Activated CD4-positive, alpha-beta T cell treated with anti-CD3 and anti-CD28 coated beads, Interleukin-2, Interleukin-4, amounts not matched to agents 100 ng/mL and 50 ng/mL, durations not matched to agents 16 hours and 8 hours (primary cell): ENCODE data around the gene NKD2.
"Not testable (repeated sequence)": the region's sequence is repeated elsewhere in the genome, so short reads cannot be mapped to it uniquely, and the experiment has no call there.

Source experiments
- DNase-seq: peaks from one replicate; pipeline ENCODE4 v3.0.0-alpha.2; 2020; ENCODE audit warnings: low spot score

The NKD2 gene

GRCh38 chr5:1074816-1075554 is 66.4 kb downstream of the NKD2 start:
- DNase-seq = no peak

- no peak for DNase-seq
Measured at GRCh38 chr5:1075555-1075881, 66.9 kb downstream of the NKD2 start.

GRCh38 chr5:1075931-1076330 is 67.3 kb downstream of the NKD2 start:
- no peak for DNase-seq

- DNase-seq = no peak
Measured at GRCh38 chr5:1076406-1076805, 67.8 kb downstream of the NKD2 start.

- DNase-seq = no peak
Measured at GRCh38 chr5:1077026-1077425, 68.4 kb downstream of the NKD2 start.

- DNase-seq = no peak
Measured at GRCh38 chr5:1077491-1078020, 69.0 kb downstream of the NKD2 start.

- no peak for DNase-seq
Measured at GRCh38 chr5:1078206-1078605, 69.6 kb downstream of the NKD2 start.

GRCh38 chr5:1078851-1079250 is 70.2 kb downstream of the NKD2 start:
- DNase-seq = no peak

GRCh38 chr5:1079486-1079885 is 70.9 kb downstream of the NKD2 start:
- DNase-seq = no peak

- no peak for DNase-seq
Measured at GRCh38 chr5:1079961-1080360, 71.4 kb downstream of the NKD2 start.

- no peak for DNase-seq
Measured at GRCh38 chr5:1080432-1080831, 71.8 kb downstream of the NKD2 start.

GRCh38 chr5:1081519-1081918 is 72.9 kb downstream of the NKD2 start:
- DNase-seq = no peak

GRCh38 chr5:1083026-1083425 is 74.4 kb downstream of the NKD2 start:
- DNase-seq = not testable (repeated sequence)

GRCh38 chr5:1083823-1084605 is 75.4 kb downstream of the NKD2 start:
- no peak for DNase-seq

- no peak for DNase-seq
Measured at GRCh38 chr5:1085391-1085790, 76.8 kb downstream of the NKD2 start.

GRCh38 chr5:1086137-1086536 is 77.5 kb downstream of the NKD2 start:
- DNase-seq = no peak

GRCh38 chr5:1086871-1087270 is 78.3 kb downstream of the NKD2 start:
- DNase-seq = no peak

GRCh38 chr5:1087428-1087827 is 78.8 kb downstream of the NKD2 start:
- DNase-seq = no peak

GRCh38 chr5:1088031-1088430 is 79.4 kb downstream of the NKD2 start:
- no peak for DNase-seq
